ENCODE results near the gene KIF1B.
A peak's percentile ranks its signal among the peaks of the same experiment; 100 is the strongest.

Gene KIF1B

DNA sequence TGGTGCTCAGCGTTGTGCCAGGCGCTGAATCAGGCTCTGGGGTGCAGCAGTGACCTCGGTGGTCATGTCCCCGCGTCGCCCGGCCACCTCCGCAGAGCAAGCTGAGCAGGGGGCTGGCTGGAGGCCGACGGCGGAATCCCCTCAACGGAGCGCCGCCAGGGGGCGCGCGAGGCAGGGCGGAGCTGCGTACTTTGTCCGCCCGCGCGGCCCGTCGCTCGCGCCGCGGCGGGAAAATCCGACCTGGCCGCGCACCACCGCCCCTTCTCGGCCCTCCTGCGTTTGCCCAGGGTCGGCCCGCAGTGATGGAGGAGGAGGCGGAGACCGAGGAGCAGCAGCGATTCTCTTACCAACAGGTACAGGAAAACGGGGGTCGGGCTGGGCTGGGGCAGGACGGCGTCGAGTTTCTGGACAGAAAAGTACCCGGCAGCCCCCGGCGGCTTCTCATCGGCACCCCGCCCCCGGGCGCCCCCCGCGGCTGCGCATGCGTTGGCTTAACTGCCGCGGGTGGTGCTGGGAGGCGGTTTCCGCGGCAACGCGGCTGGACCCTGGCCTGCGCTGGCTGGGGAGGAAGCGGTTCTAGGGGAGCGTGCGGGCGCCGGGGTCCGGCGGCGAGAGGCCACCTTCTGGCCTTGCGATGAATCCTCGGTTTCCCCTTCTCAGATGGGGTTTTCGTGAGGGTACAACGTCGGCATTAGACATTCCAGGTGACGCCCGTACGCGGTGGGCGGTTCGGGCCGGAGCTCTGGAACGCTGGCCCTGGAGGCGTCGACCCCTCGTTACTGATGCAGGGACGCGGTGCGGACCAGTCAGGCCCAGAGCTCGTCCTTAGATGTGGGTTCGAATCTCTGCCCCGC, 220.1 kb downstream of the KIF1B start, which contains the start of gene CENPS:
CENPS (plus strand) TSS at position 218 of the 854 bp plus-strand sequence; CDS start at position 303, 85 bp downstream.
- DNase-seq = peak; percentile 93

Measured in left hindlimb (tissue), 1 donor.